ENCODE results near the gene GMPR2.

DNA sequence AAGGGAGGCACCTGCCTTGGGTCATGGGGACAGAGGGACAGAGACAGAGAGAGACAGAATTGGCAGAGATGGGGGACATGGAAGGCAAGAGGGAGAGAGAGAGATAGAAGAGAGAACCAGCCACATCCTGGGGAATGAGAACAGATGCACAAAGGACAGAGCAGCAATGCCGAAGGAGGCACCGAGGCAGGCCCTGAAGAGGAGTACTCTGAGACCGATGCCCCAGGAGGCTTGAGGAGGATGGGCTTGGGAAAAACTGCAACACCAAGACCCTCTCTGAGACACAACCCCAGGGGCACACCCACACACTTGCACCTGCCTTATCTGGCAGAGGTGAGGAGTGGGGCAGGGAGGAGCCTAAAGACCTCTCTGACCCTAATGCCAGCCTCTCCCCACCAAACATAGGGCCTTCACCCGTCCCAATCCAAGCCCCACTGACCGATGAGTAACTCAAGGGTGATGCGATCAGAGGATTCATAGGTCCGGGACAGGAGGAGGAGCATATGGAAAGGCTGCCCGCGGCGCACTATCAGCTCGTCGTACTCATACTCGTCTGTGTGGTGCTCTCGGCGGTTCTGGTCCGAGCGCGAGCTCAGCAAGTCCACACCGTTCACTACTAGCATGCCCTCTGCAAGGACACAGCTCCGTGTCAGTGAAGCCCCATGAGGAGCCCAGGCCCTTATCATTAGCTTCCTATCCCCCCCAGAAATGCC, 28.7 kb downstream of the GMPR2 start:
- TF ChIP-seq, protein P1, sequence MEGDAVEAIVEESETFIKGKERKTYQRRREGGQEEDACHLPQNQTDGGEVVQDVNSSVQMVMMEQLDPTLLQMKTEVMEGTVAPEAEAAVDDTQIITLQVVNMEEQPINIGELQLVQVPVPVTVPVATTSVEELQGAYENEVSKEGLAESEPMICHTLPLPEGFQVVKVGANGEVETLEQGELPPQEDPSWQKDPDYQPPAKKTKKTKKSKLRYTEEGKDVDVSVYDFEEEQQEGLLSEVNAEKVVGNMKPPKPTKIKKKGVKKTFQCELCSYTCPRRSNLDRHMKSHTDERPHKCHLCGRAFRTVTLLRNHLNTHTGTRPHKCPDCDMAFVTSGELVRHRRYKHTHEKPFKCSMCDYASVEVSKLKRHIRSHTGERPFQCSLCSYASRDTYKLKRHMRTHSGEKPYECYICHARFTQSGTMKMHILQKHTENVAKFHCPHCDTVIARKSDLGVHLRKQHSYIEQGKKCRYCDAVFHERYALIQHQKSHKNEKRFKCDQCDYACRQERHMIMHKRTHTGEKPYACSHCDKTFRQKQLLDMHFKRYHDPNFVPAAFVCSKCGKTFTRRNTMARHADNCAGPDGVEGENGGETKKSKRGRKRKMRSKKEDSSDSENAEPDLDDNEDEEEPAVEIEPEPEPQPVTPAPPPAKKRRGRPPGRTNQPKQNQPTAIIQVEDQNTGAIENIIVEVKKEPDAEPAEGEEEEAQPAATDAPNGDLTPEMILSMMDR (IDR thresholded peaks at IDR 0.05), result no peak
- TF ChIP-seq POLR2AphosphoS5 (IDR thresholded peaks at IDR 0.05; ENCODE audit: insufficient read depth in 1 of 2, low read depth in 1 of 2), result no peak
